Gastrocnemius medialis (tissue), 4 donors: ENCODE results near the gene TEX48. TPM values are rescaled to one million over a fixed set of nuclear protein-coding genes. Genes with fewer than 3 reads are reported as not detected.

ENCODE experiments used
- ATAC-seq, 2 donors: fragments of 150-250 bp; one replicate each; pipeline ENCODE4 v1.9.1; 2016
- DNase-seq, 2 donors: peaks; one replicate each; pipeline ENCODE4 v3.0.0-alpha.2; 2019
- H3K27ac ChIP-seq, 4 donors: fragments of 200-600 bp; sonication (generic); 1 replicate in 1 of 4; 2 replicates in 3 of 4; pipeline ENCODE4 v1.5.1; 2016 to 2018; ENCODE audit warnings: mild to moderate bottlenecking in 2 of 4, moderate library complexity in 1 of 4
- H3K27me3 ChIP-seq, 3 donors: fragments of 200-600 bp; sonication (generic) in 2 of 3; 1 replicate in 1 of 3; 2 replicates in 2 of 3; pipeline versions ENCODE4 v1.5.1 to v1.6.0; 2016 to 2019; ENCODE audit warnings: mild to moderate bottlenecking in 1 of 3, moderate library complexity in 1 of 3
- H3K36me3 ChIP-seq, 2 donors: fragments of 200-600 bp; sonication (generic) in 1 of 2; one replicate each; pipeline ENCODE4 v1.5.1; 2017 to 2018
- H3K4me1 ChIP-seq, 2 donors: fragments of 200-600 bp; sonication (generic) in 1 of 2; one replicate each; pipeline ENCODE4 v1.5.1; 2016 to 2017; ENCODE audit warnings: mild to moderate bottlenecking in 2 of 2
- H3K4me3 ChIP-seq, 4 donors: fragments of 200-600 bp; sonication (generic) in 3 of 4; 1 replicate in 1 of 4; 2 replicates in 3 of 4; pipeline ENCODE4 v1.5.1; 2016 to 2019; ENCODE audit warnings: mild to moderate bottlenecking in 2 of 4
- H3K9me3 ChIP-seq, 3 donors: fragments of 200-600 bp; sonication (generic) in 2 of 3; 1 replicate in 1 of 3; 2 replicates in 2 of 3; pipeline ENCODE4 v1.5.1; 2016 to 2019
- CTCF ChIP-seq, 5 experiments: fragments of 450-650 bp in 3 of 5; fragments of 200-600 bp in 2 of 5; sonication (generic) in 2 of 5; IDR thresholded peaks in 4 of 5; conservative IDR thresholded peaks in 1 of 5; 1 replicate in 4 of 5; 2 replicates in 1 of 5; pipeline ENCODE4 v1.5.1; 2016 to 2019; ENCODE audit warnings: antibody characterized with exemption in 5 of 5, mild to moderate bottlenecking in 3 of 5, moderate library complexity in 3 of 5
- POLR2A ChIP-seq, 2 donors: fragments of 450-650 bp; IDR thresholded peaks; one replicate each; pipeline ENCODE4 v1.6.1; 2017; ENCODE audit warnings: antibody characterized with exemption in 2 of 2, mild to moderate bottlenecking in 2 of 2, moderate library complexity in 2 of 2
- in situ Hi-C, 4 donors: fragments of 200-750 bp; cut with MboI; loops; one replicate each; pipeline versions ENCODE4 v1.15.0 to v1.8.0; 2017; ENCODE audit warnings: low sequenced_read_pairs in 4 of 4
- intact Hi-C: fragments of 100-400 bp; cut with DNase I; formaldehyde crosslinking; loops from one replicate; pipeline ENCODE4 v1.15.1; 2023; ENCODE audit warnings: low total_unique reads
- total RNA-seq, 4 donors: library from RNA; depleted of rRNA; stranded (reverse); fragments of >200 nt; gene quantifications; one replicate each; pipeline versions ENCODE4 v1.1.0 to v1.2.3, GENCODE V29; 2016

TEX48 gene
- total RNA-seq, 4 donors from 2014 or later: not detected

- H3K4me3 ChIP-seq: no peak overlapping the region
- DNase-seq (no peak), ATAC-seq (no peak)
- H3K27me3 ChIP-seq: peaks cover 0 to under 1% (median 0%) of the 10 kb centered on the region in 3 donors
- no peak for TF ChIP-seq CTCF (IDR thresholded peaks at IDR 0.05 in 4 of 5, conservative IDR thresholded peaks at IDR 0.05 in 1 of 5)
- H3K27ac ChIP-seq: no peak overlapping the region
- H3K9me3 ChIP-seq: no peaks in the 10 kb centered on the region
- H3K36me3 ChIP-seq: no peaks in the 10 kb centered on the region
- in situ Hi-C loops: loop anchor here in 2 of 4 donors (10.0 to 25.0 kb wide), 2 partner anchors 826 to 839 kb away; no protein-coding TSS in a partner anchor
- no peaks in the 10 kb centered on the region for H3K4me1 ChIP-seq
- intact Hi-C loops: no loop called here
Observed at GRCh38 chr9:114685951-114686350, 4.0 kb upstream of the TEX48 start.

- intact Hi-C loops (no loop called here), in situ Hi-C loops (loop anchor here in 2 of 4 donors (5.0 to 25.0 kb wide), 3 partner anchors 328 to 841 kb away; no protein-coding TSS in a partner anchor)
- no peak for DNase-seq
- Histone ChIP-seq H3K4me3 (no peak overlapping the region), H3K36me3 (no peaks in the 10 kb centered on the region), H3K27ac (no peak overlapping the region), H3K9me3 (no peaks in the 10 kb centered on the region), H3K4me1 (no peaks in the 10 kb centered on the region), H3K27me3 (peaks cover 0 to 3% (median 0%) of the 10 kb centered on the region in 3 donors)
- ATAC-seq: no peak
- TF ChIP-seq POLR2A (IDR thresholded peaks at IDR 0.05) (no peak), CTCF (IDR thresholded peaks at IDR 0.05 in 4 of 5, conservative IDR thresholded peaks at IDR 0.05 in 1 of 5) (no peak)
Observed at GRCh38 chr9:114684036-114684435, 2.0 kb upstream of the TEX48 start.

GRCh38 chr9:114682846-114683245 is 854 bp upstream of the TEX48 start:
- H3K4me3 ChIP-seq: no peak overlapping the region
- DNase-seq (no peak), ATAC-seq (no peak)
- no peak for TF ChIP-seq CTCF (IDR thresholded peaks at IDR 0.05 in 4 of 5, conservative IDR thresholded peaks at IDR 0.05 in 1 of 5)
- no peak for TF ChIP-seq POLR2A (IDR thresholded peaks at IDR 0.05)
- intact Hi-C loops: no loop called here
- in situ Hi-C loops: loop anchor here in 2 of 4 donors (5.0 to 25.0 kb wide), 3 partner anchors 329 to 842 kb away; no protein-coding TSS in a partner anchor
- peaks cover 0 to 3% (median 0%) of the 10 kb centered on the region in 3 donors for H3K27me3 ChIP-seq
- no peaks in the 10 kb centered on the region for H3K9me3 ChIP-seq
- no peak overlapping the region for H3K27ac ChIP-seq
- H3K4me1 ChIP-seq: no peaks in the 10 kb centered on the region
- no peaks in the 10 kb centered on the region for H3K36me3 ChIP-seq

- intact Hi-C loops: no loop called here
- Histone ChIP-seq H3K4me1 (no peaks in the 10 kb centered on the region), H3K9me3 (no peaks in the 10 kb centered on the region), H3K27me3 (peaks cover 0 to 3% (median 0%) of the 10 kb centered on the region in 3 donors), H3K27ac (no peak overlapping the region), H3K36me3 (no peaks in the 10 kb centered on the region), H3K4me3 (no peak overlapping the region)
- ATAC-seq (no peak), DNase-seq (no peak)
- in situ Hi-C loops: loop anchor here in 2 of 4 donors (5.0 to 25.0 kb wide), 3 partner anchors 332 to 844 kb away; no protein-coding TSS in a partner anchor
- TF ChIP-seq CTCF (IDR thresholded peaks at IDR 0.05 in 4 of 5, conservative IDR thresholded peaks at IDR 0.05 in 1 of 5): no peak
- no peak for TF ChIP-seq POLR2A (IDR thresholded peaks at IDR 0.05)
Observed at GRCh38 chr9:114680259-114681001, 1.6 kb downstream of the TEX48 start.
